Stimulated activated CD8-positive, alpha-beta memory T cell treated with anti-CD3 and anti-CD28 coated beads, Interleukin-2, amount 100 ng/mL, for 1 hour (primary cell): Measurements from ENCODE around the gene PDLIM5.
"Not testable (repeated sequence)": the region's sequence is repeated elsewhere in the genome, so short reads cannot be mapped to it uniquely, and the experiment has no call there.

Experiments
- DNase-seq, 2 donors: peaks; one replicate each; pipeline ENCODE4 v3.0.0-alpha.2; 2020; ENCODE audit warnings: low read depth in 2 of 2

Gene PDLIM5

GRCh38 chr4:94495408-94495807 is 43.7 kb downstream of the PDLIM5 start:
- DNase-seq = no peak

- DNase-seq = no peak
These were observed 45.9 kb downstream of the PDLIM5 start for GRCh38 chr4:94497690-94498089.

GRCh38 chr4:94498502-94498901 is 46.8 kb downstream of the PDLIM5 start:
- DNase-seq = no peak

- no peak for DNase-seq
These were observed 48.9 kb downstream of the PDLIM5 start for GRCh38 chr4:94500685-94501084.

- no peak for DNase-seq
These were observed 52.8 kb downstream of the PDLIM5 start for GRCh38 chr4:94504545-94504944.

GRCh38 chr4:94506822-94507221 is 55.1 kb downstream of the PDLIM5 start:
- no peak for DNase-seq

- no peak for DNase-seq
These were observed 55.5 kb downstream of the PDLIM5 start for GRCh38 chr4:94507281-94507680.

GRCh38 chr4:94507708-94508107 is 56.0 kb downstream of the PDLIM5 start:
- DNase-seq = no peak

- DNase-seq = no peak
These were observed 56.6 kb downstream of the PDLIM5 start for GRCh38 chr4:94508296-94508695.

GRCh38 chr4:94508806-94509205 is 57.1 kb downstream of the PDLIM5 start:
- no peak for DNase-seq

GRCh38 chr4:94511591-94511990 is 59.8 kb downstream of the PDLIM5 start:
- no peak for DNase-seq

- not testable (repeated sequence) for DNase-seq
These were observed 61.8 kb downstream of the PDLIM5 start for GRCh38 chr4:94513532-94513931.

- DNase-seq = no peak
These were observed 63.6 kb downstream of the PDLIM5 start for GRCh38 chr4:94515365-94515764.

- no peak for DNase-seq
These were observed 64.3 kb downstream of the PDLIM5 start for GRCh38 chr4:94516067-94516466.

- DNase-seq = no peak
These were observed 65.3 kb downstream of the PDLIM5 start for GRCh38 chr4:94516999-94517398.

GRCh38 chr4:94517492-94517891 is 65.8 kb downstream of the PDLIM5 start:
- no peak for DNase-seq

GRCh38 chr4:94519019-94519418 is 67.3 kb downstream of the PDLIM5 start:
- no peak for DNase-seq

- no peak for DNase-seq
These were observed 68.4 kb downstream of the PDLIM5 start for GRCh38 chr4:94519925-94520789.

- DNase-seq = no peak
These were observed 71.4 kb downstream of the PDLIM5 start for GRCh38 chr4:94523033-94523580.

- no peak for DNase-seq
These were observed 71.9 kb downstream of the PDLIM5 start for GRCh38 chr4:94523617-94524016.

- DNase-seq = no peak
These were observed 74.4 kb downstream of the PDLIM5 start for GRCh38 chr4:94525993-94526728.

- no peak for DNase-seq
These were observed 76.0 kb downstream of the PDLIM5 start for GRCh38 chr4:94527556-94528233.
